Vagina (tissue), 2 donors: ENCODE measurements around the gene CLEC2A. TPM values are rescaled to one million over a fixed set of nuclear protein-coding genes. Genes with fewer than 3 reads are reported as not detected.

ENCODE experiments used
- DNase-seq, 2 donors: peaks; one replicate each; pipeline ENCODE4 v3.0.0-alpha.2; 2017; ENCODE audit errors: extremely low spot score in 2 of 2
- H3K27ac ChIP-seq: fragments of 200-600 bp; sonication (generic); one replicate; pipeline ENCODE4 v1.5.1; 2019
- H3K27me3 ChIP-seq: fragments of 200-600 bp; sonication (generic); one replicate; pipeline ENCODE4 v1.5.1; 2019
- H3K36me3 ChIP-seq, 2 donors: fragments of 200-600 bp; sonication (generic); one replicate each; pipeline ENCODE4 v1.5.1; 2017 to 2019
- H3K4me1 ChIP-seq: fragments of 200-600 bp; sonication (generic); one replicate; pipeline ENCODE4 v1.5.1; 2019
- H3K4me3 ChIP-seq, 2 donors: fragments of 200-600 bp; sonication (generic); 1 replicate in 1 of 2; 2 replicates in 1 of 2; pipeline ENCODE4 v1.5.1; 2016 to 2019
- H3K9me3 ChIP-seq: fragments of 200-600 bp; sonication (generic); one replicate; pipeline ENCODE4 v1.5.1; 2019
- POLR2A ChIP-seq, 2 donors: fragments of 450-650 bp; IDR thresholded peaks; one replicate each; pipeline ENCODE4 v1.6.1; 2017; ENCODE audit warnings: antibody characterized with exemption in 2 of 2, mild to moderate bottlenecking in 2 of 2, moderate library complexity in 2 of 2
- POLR2AphosphoS5 ChIP-seq, 2 donors: sonication (generic); formaldehyde crosslinking; IDR thresholded peaks; one replicate each; pipeline ENCODE4 v1.9.0; 2017; ENCODE audit warnings: antibody characterized with exemption in 2 of 2, mild to moderate bottlenecking in 2 of 2, low read depth in 1 of 2; ENCODE audit not compliant: insufficient read depth in 1 of 2
- intact Hi-C: fragments of 100-400 bp; cut with DNase I; formaldehyde crosslinking; loops from one replicate; pipeline ENCODE4 v1.15.1; 2023
- total RNA-seq: library from RNA; depleted of rRNA; stranded (reverse); fragments of >200 nt; gene quantifications from one replicate; pipeline ENCODE4 v1.2.3, GENCODE V29; 2016
- TF ChIP-seq, protein P1 (sequence below), 3 experiments: fragments of 450-650 bp in 2 of 3; fragments of 200-600 bp in 1 of 3; sonication (generic) in 1 of 3; IDR thresholded peaks; one replicate each; pipeline ENCODE4 v1.5.1; 2017 to 2019; ENCODE audit warnings: antibody characterized with exemption in 3 of 3, mild to moderate bottlenecking in 2 of 3, moderate library complexity in 2 of 3

The CLEC2A gene
- total RNA-seq, 1 donor from 2014 or later, result not detected

DNA sequence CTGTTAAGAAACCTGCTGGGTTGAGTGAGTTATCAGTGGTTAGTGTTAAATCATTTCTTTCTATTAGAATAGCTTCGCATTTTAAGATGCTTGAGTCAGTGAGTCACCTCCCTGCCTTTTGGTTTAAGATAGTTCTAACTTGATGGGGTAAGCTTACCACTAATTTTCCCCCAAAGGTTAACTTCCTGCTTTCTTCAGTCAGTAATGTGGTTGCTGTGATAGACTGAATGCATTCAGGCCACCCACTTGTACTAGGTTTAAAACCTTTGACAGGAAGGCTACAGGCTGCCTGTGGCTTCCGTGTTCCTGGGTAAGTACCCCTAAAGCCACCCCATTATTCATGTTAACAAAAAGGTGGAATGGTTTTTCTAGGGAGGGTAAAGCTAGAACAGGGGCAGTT, 25.3 kb downstream of the CLEC2A start:
- H3K4me1 ChIP-seq, result no peaks in the 10 kb centered on the region
- intact Hi-C loops, result no loop called here
- peaks cover 19% of the 10 kb centered on the region for H3K9me3 ChIP-seq
- no peak overlapping the region for H3K27ac ChIP-seq
- no peaks in the 10 kb centered on the region for H3K27me3 ChIP-seq
- TF ChIP-seq POLR2A (IDR thresholded peaks at IDR 0.05) (no peak), POLR2AphosphoS5 (IDR thresholded peaks at IDR 0.05; ENCODE audit: insufficient read depth in 1 of 2, low read depth in 1 of 2) (no peak)
- TF ChIP-seq, protein P1, sequence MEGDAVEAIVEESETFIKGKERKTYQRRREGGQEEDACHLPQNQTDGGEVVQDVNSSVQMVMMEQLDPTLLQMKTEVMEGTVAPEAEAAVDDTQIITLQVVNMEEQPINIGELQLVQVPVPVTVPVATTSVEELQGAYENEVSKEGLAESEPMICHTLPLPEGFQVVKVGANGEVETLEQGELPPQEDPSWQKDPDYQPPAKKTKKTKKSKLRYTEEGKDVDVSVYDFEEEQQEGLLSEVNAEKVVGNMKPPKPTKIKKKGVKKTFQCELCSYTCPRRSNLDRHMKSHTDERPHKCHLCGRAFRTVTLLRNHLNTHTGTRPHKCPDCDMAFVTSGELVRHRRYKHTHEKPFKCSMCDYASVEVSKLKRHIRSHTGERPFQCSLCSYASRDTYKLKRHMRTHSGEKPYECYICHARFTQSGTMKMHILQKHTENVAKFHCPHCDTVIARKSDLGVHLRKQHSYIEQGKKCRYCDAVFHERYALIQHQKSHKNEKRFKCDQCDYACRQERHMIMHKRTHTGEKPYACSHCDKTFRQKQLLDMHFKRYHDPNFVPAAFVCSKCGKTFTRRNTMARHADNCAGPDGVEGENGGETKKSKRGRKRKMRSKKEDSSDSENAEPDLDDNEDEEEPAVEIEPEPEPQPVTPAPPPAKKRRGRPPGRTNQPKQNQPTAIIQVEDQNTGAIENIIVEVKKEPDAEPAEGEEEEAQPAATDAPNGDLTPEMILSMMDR (IDR thresholded peaks at IDR 0.05), result no peak
- no peak overlapping the region for H3K4me3 ChIP-seq
- DNase-seq, result no peak
- no peaks in the 10 kb centered on the region for H3K36me3 ChIP-seq

DNA sequence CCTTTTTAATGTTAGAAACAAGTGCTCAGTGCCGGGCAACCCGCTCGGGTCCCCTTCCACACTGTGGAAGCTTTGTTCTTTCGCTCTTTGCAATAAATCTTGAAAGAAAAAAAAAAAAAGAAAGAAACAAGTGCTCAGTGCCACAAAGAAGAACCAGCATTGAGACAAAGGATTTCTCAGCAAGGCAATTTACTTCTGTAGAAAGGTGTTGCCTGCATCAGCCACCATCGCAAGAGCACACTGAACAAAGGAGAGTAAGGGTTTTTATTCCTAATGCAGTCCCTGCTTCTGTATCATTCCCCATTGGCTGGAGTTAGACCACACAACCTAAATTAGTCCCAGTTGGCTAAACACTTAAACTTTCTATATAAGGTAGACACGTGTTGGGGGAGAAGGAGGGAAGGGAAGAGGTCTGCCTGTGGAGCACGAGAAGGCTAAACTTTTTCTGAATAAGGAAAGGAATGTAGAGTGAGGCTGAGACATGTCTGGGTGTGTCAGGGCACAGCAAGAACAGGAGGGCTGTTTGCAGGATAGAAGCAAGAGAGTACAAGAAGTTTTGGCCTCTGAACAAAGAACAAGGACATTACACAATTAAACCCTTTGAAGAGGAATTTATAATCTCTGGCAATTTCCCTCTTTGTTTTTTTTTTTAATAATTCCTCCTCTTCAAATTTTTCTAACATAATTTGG, 29.5 kb downstream of the CLEC2A start:
- no peak for DNase-seq
- Histone ChIP-seq H3K36me3 (no peaks in the 10 kb centered on the region), H3K27me3 (no peaks in the 10 kb centered on the region), H3K4me3 (no peak overlapping the region), H3K4me1 (no peaks in the 10 kb centered on the region), H3K27ac (no peak overlapping the region), H3K9me3 (peaks cover 3% of the 10 kb centered on the region)
- intact Hi-C loops, result loop anchor here (5.0 kb wide), 1 partner anchor 180 kb away; no protein-coding TSS in a partner anchor
- TF ChIP-seq, protein P1 (IDR thresholded peaks at IDR 0.05), result no peak
- TF ChIP-seq POLR2AphosphoS5 (IDR thresholded peaks at IDR 0.05; ENCODE audit: insufficient read depth in 1 of 2, low read depth in 1 of 2), result no peak
- no peak for TF ChIP-seq POLR2A (IDR thresholded peaks at IDR 0.05)

DNA sequence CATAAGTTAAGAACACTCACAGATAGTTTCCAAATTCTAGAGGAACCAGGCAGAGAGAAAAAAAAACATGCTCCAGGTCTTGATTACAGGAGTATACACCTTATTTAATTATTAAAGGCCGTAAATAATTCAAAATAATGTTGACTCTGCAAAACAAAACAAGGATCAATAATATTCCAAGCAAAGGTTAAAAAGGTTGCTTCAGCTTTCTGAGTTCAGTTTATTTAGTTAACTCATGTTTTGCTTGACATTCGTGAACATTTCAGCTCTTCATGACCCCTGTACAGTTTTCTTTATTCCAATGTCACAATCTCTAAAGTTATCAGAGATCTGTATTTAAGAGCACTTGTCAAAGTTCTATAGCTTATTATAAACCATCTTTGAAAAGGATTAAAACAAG, 31.2 kb downstream of the CLEC2A start:
- no peak for DNase-seq
- Histone ChIP-seq H3K36me3 (no peaks in the 10 kb centered on the region), H3K27me3 (no peaks in the 10 kb centered on the region), H3K4me1 (no peaks in the 10 kb centered on the region), H3K27ac (no peak overlapping the region), H3K9me3 (peaks cover 3% of the 10 kb centered on the region), H3K4me3 (no peak overlapping the region)
- intact Hi-C loops, result loop anchor here (5.0 kb wide), 1 partner anchor 181 kb away; no protein-coding TSS in a partner anchor
- no peak for TF ChIP-seq POLR2AphosphoS5 (IDR thresholded peaks at IDR 0.05; ENCODE audit: insufficient read depth in 1 of 2, low read depth in 1 of 2)
- TF ChIP-seq, protein P1 (IDR thresholded peaks at IDR 0.05), result no peak

DNA sequence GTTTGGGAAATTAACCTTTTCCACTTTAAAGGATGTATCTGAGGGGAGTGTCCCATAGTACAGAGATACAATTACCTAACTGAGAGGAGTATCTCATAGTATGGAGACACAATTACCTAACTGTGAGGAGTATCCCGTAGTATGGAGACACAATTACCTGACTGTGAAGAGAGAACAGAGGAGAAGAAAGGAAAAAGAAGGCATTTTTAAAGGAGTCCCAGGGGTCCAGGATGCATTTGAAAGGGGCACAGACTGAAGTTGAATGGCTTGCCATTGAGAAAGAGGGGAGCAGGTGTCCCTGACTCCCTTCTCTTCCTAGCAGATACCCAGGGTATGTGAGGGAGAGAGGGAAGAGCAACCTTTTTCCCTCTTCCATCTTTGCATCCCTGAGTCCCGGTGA, 33.0 kb downstream of the CLEC2A start:
- no peaks in the 10 kb centered on the region for H3K36me3 ChIP-seq
- H3K27me3 ChIP-seq, result no peaks in the 10 kb centered on the region
- no peak overlapping the region for H3K4me3 ChIP-seq
- H3K27ac ChIP-seq, result no peak overlapping the region
- TF ChIP-seq POLR2AphosphoS5 (IDR thresholded peaks at IDR 0.05; ENCODE audit: insufficient read depth in 1 of 2, low read depth in 1 of 2), result no peak
- TF ChIP-seq POLR2A (IDR thresholded peaks at IDR 0.05), result no peak
- TF ChIP-seq, protein P1 (IDR thresholded peaks at IDR 0.05), result no peak
- no peak for DNase-seq
- H3K9me3 ChIP-seq, result peaks cover 3% of the 10 kb centered on the region
- no peaks in the 10 kb centered on the region for H3K4me1 ChIP-seq
- intact Hi-C loops, result no loop called here

DNA sequence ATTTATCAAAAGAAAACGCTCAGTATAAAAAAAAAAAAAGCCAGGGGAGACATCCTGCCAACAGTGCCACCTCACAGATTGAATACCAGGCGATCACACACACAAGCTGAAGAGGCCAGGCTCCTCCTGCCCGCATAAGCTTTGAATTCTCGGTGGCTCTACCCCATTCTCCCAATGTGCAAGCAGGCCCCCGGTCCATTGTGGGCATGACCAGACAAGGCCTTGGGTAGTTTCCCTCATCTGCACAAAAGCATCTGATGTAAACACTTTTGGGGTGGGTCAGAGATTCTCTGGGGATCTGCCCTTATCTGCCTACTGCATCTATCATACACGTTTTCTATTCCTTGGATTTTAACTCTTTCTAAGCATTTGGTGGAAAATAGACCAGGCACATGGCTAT, 34.6 kb downstream of the CLEC2A start:
- Histone ChIP-seq H3K9me3 (peaks cover 3% of the 10 kb centered on the region), H3K36me3 (no peaks in the 10 kb centered on the region), H3K27ac (no peak overlapping the region), H3K4me3 (no peak overlapping the region), H3K4me1 (no peaks in the 10 kb centered on the region), H3K27me3 (no peaks in the 10 kb centered on the region)
- TF ChIP-seq POLR2A (IDR thresholded peaks at IDR 0.05) (no peak), POLR2AphosphoS5 (IDR thresholded peaks at IDR 0.05; ENCODE audit: insufficient read depth in 1 of 2, low read depth in 1 of 2) (no peak)
- TF ChIP-seq, protein P1 (IDR thresholded peaks at IDR 0.05), result no peak
- intact Hi-C loops, result no loop called here
- DNase-seq, result no peak
